Stimulated activated CD4-positive, alpha-beta T cell treated with anti-CD3 and anti-CD28 coated beads, Interleukin-15, amount 100 ng/mL, for 1 hour (primary cell): ENCODE data around the gene TRIM52.
A peak's percentile ranks its signal among the peaks of the same experiment; 100 is the strongest.

ENCODE experiments used
- DNase-seq, 2 donors: peaks; one replicate each; pipeline ENCODE4 v3.0.0-alpha.2; 2020; ENCODE audit warnings: low read depth in 1 of 2, low spot score in 1 of 2

The TRIM52 gene

DNA sequence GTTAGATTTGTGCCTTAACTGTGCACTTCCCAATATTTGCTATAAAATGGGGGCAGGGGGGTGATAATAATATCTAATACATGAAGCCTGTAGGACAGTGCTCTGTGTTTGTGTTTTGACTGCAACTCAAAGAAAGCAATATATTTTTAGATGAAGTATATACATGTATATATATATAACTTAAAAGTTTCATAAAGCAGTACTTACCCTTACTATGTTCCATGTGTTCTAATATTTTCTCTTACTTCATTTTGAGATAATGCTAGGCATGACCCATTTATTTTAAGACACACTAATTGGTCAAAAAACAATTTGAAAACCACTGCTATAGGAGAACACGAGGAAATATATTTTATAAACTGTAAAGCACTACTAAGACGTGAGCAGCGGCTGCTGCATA, 2.4 kb downstream of the TRIM52 start:
- DNase-seq = no peak

DNA sequence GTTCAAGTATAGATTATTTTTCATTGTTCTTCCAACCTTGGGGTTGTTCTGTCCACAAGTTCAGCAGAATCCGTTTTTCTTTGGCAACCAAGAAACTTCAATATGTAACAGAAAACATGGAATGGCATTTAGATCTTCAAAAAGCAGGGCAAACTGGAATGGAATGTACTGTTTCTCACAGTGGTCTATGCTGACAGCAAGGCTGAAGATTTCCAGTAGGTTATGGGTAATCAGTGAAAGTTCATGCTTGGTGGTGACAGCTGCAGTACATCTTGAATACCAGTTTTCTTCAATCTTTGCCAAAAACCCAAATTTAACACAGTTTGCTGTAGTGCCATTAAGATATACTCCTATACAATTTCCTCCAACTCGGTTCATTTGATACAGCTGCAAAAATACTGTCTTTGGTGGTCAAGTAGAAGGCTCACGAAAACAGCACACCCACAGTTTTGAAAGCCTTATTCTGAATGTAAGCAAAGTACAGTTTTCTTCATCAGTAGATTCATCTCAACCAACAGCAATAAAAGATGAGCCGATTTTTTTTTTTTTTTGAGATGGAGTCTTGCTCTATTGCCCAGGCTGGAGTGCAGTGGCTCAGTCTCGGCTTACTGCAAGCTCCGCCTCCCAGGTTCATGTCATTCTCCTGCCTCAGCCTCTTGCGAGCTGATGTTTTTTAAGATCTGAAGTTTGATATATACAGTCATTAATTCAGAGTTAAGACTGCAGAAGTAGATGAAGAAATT, 4.9 kb downstream of the TRIM52 start:
- no peak for DNase-seq

DNA sequence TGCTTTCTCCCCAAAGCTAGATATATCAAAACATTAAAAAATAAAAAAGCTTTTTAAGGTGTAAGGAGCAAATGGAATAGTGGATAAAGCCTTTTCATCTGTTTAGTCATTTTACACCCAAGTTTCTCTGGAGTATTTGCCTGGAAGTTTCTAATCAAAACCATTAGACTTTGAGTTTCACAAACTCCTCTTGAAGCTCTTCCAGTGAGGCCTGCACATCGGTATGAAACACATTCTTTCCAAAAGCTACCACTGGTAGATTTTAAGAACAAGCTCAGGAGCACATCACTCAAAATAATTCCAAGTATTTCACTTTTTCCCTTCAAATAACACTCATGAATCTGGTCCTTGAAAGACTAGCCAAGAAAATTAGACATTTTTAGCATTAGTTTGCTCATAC, 5.7 kb downstream of the TRIM52 start:
- no peak for DNase-seq

DNA sequence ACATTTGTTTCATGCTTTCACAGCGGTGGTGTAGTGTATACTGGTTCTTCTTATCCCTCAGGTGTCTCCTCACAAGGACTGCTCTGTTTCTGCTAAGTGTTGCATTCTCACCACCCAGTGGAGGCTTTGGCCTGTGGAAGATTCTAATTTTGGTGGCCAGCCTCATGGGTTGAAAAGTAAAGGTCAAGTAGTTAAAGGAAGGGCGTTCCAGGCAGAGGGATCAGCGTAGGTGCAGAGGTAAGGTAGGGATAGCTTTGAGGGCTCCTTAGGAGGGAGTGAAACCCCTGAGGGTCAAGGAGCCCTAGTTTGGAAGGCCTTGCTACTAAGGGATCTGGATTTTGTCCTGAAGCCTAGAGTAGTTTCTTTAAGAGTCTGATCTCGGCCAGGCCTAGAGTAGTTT, 12.7 kb downstream of the TRIM52 start:
- no peak for DNase-seq

DNA sequence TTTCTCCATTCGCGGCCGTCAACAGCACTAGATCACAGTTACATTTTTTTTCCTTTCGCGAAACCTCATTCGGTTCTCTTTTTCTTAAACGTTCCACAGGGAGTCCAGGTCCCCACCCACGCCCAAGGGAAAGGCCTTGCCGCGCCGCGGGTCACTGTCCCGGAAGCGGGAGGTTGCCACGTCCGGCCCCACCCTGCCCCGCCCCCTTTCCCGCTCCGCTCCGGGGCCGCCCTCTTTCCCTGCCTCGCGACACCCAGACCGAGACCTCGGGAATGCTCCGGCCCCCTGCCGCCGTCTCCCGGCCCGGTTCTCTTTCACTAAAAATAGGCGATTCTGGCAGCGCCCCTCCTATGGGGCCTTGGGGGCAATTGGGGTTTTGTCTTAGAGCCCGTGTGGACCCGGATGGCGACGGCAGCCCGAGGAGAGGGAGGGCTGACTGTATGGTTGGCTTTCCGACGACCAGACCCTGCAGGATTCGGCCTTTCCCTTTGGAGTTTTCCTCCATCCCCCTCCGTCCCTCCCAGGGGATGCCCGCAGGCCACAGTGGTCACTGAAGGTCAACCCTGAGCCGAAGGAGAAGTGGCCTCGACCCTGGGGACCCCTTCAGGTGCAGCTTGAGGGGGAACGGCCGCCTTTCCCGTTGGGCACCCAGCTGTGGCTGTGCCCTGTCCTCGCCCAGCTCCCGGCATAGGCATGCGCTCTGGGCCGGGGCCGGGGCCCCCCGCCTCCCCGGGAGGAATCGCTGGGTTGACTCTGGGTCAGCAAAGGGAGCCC, 14.5 kb downstream of the TRIM52 start:
- peak; percentile 54 to 63 for DNase-seq

DNA sequence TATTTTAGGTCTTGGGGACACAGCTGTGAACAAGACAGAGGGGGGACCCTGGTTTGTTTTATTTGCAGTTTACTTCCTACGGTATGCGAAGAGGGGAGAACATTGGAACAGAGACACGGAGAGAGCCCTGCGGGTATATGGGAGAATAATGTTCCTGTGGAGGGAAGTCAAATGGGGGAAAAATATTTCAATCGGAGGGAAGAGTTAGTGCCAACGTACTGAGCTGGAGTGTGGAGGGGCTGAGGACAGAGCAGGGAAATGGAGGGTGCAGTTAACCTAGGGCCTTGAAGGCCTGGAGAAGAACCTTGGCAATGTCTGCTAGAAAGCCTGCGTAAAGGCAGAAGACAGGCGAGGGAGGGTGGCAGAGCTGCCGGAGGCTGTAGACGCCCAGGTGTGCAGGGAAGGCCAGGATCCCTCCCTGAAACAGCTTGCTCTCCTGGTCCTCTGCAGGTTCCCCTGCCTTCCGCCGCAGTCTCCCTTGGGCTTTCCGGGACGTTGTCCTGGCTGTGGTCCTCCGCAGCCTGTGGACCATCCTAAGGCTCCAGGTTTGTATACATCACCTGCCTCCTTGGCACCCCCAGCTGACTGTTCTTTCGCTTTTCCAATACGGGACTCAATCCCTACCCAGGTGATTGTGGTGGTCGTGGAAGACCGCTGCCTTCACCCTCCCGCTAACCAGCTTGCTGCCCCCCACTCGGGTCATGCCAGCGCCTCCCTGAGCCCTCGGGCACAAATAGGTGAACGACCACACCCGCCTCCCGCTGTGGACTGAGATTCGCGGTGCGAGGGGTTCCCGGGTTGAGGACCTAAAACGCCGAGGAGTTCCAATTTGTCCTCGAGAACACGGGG, 15.3 kb downstream of the TRIM52 start:
- DNase-seq = no peak

DNA sequence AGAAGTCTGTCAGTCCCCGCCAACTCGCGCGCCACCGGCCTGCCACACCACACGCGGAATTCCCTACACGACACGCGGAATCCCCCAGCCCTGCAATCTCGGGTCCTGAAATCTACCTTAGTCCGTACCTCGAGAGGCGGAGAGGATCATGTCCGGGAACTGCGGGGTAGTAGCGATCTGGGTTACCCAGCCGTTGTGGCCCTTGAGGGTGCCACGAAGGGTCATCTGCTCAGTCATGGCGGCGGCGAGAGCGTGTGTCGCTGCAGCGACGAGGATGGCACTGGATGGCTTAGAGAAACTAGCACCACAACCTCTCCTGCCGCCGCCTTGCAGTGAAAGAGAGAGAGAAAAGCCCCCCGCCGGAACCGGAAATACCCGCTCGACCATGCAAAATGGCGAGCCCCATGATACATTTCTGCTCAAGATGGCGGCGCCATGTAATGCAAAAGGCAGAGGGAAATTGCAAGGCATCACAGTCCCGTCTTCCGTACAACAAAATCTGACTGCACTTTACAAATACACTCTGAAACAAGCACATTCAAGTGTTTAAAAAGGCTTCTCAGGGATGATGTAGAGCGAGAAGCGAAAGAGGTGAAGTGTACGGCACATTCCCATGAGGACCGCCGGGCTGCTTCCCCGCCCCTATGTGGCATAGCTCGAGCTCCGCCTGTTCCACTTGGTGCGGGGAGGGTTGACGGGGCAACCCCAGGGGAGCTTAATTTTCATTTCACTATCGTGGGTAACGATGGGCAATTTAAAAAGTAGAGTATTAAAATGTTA, 17.2 kb downstream of the TRIM52 start, which contains the start of gene RACK1:
Gene RACK1 (minus strand): TSS at position 343 of the 780 bp plus-strand sequence. CDS start 106 bp downstream, at position 237.
- DNase-seq = peak; percentile 73 to 78

DNA sequence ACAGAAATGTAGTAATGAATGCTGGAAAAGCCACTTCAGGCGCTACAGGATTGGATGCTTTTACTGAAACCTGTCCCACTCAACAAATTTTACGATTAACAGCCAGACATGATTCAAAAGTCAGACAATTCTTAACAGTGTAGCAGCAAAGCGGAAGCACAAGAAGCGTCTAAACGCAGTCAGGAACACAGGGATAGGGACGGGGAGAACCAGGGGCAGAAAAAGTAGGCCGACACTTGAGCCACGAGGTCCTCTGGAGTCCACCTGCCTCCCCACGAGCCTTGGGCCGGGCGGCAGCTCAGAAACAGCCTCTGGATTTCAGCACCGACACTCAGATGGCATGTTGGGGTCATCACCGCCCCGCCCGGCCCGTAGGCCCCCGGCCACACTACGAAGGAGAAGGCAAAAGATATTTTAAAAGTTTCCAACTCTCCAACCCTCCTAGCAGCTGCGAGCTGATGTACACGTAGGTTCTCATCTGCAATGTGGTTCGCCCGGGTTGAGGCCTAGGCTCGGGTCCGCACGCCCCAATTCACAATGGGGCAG, 17.9 kb downstream of the TRIM52 start:
- DNase-seq = peak in 1 of 2 donors; percentile 18

DNA sequence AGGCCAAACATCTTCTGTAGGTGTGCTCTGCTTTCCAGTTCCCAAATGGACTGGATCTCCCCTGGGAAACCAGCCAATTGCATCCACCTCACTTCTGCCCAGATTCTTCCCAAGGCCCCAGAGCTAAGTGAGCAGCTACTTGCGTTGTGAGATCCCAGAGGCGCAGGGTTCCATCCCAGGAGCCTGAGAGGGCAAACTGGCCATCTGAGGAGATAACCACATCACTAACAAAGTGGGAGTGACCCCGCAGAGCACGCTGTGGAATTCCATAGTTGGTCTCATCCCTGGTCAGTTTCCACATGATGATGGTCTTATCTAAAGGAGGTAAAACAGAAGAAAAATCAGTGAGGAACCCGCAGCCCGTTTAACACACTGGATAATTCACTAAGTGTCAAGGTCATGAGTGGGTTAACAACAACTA, 18.9 kb downstream of the TRIM52 start:
- DNase-seq = no peak

DNA sequence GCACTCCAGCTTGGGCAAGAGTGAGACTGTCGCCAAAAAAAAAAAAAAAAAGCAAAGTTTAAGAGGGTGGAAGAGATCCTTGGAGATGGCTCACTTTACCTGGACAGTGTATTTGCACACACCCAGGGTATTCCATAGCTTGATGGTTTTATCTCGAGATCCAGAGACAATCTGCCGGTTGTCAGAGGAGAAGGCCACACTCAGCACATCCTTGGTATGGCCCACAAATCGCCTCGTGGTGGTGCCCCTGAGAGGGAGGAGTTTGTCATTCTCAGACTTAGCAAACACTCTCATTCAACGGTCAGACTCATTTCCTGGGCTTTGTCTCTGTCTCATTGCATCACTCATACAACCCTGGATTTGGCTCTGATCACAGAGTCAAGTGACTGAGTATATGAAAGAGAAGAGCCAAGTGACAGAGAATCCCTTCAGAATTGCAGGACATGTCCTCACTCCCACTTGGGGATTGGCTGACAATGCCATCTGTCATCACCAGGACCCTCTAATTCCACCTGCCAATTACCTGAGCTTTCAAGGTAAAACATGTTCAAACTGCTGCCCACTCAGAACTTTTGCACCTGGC, 19.5 kb downstream of the TRIM52 start:
- DNase-seq = no peak

DNA sequence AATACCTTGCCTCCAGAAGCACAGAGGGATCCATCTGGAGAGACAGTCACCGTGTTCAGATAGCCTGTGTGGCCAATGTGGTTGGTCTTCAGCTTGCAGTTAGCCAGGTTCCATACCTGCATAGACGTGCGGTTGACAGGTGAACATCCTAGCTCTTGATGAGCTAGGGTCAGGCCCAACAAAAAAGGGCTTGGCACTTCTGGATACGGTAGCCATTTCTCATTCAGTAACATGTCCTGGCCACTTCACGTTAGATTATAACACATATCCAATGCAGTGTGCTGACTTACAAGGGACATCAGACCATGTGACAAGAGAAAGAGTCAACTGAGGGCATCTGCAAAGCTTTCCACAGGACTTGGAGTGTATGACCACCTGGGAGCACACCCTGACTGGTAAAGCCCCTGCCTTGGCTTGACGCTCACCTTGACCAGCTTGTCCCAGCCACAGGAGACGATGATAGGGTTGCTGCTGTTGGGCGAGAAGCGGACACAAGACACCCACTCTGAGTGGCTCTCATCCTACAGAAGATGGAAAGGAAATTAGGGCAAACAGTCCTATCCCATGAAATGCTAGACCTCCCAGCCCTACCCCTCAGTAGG, 21.8 kb downstream of the TRIM52 start:
- DNase-seq = no peak

DNA sequence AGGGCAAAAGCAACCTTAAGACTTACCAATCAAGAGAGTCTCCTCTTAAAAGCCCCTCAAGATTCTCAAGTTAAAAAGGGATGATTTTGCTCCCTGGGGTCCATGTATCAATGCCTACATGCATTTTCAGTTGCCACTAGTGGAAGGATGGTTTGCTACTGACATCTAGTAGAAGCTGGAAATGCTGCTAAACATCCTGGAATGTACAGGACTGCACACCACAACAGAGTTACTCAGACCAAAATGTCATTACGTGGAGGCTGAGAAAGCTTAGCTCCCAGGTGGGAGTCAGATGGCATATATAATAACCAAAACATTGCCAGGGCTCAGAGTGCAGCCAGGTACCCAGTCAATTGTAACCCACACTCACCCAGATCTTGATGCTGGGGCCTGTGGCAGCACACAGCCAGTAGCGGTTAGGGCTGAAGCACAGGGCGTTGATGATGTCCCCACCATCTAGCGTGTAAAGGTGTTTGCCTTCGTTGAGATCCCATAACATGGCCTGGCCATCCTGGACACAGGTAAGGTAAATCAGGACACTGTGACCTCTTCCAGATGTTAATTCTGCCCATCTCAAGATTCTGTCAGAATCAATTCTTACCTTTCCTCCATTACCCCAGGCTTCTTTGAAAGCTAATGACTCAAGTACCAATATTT, 23.1 kb downstream of the TRIM52 start:
- no peak for DNase-seq

DNA sequence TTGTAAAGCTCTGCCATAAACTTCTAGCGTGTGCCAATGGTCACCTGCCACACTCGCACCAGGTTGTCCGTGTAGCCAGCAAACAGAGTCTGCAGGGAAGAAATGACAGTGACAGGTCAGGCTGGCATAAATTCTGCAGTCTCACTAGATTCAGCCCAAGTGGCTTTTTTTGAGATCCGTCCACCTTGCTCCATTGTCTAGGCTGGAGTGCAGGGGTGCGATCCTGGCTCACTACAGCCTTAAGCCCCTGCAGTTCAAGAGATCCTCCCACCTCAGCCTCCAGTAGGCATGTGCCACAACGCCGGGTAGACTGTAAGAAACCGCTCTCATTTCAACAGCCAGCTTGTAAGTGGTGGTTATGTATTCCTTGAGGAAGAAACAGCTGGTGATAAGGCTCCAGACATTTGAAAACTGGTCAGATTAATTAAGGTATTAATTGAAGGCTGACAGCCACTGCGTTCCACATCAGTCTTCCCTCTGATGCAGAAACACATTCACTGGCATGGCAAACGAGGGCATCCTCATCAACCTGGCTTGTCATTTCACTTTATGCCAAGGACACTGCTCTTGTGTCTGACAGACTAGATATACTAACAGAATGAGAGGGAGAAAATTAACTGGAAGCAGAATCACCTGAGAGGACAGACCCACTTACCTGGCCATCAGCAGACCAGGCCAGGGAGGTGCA, 23.8 kb downstream of the TRIM52 start:
- DNase-seq = no peak

DNA sequence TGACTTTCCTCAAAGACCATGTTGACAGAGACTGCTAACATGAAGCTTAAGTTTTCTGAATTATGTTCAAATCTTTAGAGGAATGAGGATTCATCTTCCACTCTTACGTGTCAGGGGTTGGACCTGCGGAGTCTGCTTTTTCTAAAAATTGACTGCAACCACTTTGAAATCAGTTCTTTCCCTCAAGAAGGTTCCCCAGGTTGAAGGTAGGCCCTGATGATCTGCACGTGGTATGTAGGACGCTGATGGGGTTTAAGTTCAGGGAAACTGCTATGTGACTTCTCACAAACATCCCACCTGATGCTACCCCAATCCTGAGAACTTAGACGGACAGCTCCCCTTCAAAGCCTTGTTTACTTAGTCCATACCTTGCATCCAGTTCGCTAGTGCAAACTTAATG, 24.5 kb downstream of the TRIM52 start:
- no peak for DNase-seq

DNA sequence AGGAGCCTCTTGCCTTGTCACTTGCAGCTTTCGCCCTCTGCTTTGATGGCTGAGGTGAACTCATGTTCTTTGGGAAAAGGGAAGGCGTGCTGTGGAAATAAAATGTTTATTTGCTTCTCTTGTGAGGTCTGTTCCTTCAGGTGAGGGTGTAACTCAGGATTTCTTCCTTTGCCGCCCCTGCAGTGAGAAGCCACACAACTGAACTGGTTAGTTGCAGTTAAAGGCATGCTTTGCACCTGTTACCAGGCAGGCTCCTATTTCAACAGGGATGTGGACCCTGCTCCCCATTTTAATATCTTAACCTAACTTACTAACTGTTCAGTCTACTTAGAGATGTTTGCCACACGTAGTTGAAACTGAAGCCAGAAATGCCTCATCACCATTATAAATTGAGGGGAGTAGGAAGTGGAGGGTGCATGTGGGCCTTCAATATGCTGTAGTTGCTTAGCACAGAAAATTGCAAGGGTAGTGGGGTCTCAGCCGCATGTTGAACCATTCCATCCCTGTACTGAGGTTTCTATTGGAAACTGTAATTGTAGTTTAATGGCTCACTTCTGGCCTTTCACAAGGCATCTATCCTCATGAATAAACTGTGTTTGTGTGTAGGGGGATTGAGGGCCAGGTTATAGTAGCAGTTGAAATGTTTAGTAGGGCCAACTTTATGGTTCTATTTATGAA, 25.1 kb downstream of the TRIM52 start:
- DNase-seq = no peak

DNA sequence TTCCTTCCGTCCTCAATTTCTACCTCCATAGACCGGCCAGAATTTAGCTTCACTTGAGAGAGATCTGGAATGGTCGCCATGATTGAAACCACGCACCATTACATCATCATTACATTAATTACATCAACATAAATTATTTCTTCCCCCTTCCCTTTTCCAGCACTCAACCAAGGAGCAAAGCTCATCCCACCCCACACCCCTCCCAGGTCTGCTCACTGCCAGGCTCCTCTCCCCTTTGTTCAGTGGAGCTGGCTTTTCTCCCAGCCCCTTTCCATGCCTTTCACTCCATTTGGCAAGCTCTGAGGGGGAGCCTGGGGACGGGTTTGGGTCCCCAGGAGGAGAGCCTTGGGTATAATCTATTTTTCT, 25.6 kb downstream of the TRIM52 start:
- DNase-seq = no peak

DNA sequence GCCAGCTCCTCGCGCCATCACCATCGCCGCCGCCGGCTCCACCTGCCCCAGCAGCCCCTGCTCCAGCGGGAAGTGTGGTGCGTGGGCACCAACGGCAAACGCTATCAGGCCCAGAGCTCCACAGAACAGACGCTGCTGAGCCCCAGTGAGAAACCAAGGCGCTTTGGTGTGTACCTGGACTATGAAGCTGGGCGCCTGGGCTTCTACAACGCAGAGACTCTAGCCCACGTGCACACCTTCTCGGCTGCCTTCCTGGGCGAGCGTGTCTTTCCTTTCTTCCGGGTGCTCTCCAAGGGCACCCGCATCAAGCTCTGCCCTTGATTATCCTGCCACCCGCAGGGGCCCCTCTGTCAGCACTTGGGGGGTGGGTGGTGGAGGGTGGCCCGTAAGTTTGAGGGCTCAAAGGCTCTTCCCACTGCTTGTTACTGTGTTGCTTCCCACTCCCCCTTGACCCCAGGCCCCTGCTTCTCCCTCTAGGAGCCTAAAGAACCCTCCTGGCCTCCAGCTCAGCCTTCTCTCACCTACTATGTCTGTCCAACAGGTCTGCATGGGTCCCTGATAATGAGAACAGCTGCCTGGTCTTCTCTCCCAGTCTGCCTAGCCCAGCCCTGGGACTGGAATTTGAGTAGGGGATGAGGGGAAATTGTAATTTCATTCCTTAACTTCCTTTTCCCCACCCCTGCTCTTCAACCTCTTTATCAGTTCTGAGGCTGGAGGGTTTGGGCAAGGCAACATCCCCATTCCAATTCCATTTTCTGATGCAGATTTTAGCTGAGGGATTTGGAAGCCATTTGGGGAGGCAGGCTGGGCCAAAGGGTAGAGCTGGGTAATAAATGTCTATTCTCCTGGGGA, 26.3 kb downstream of the TRIM52 start:
- no peak for DNase-seq
